Omental fat pad (tissue), 4 donors: ENCODE data around the gene CUEDC2. TPM values are rescaled to one million over a fixed set of nuclear protein-coding genes. Genes with fewer than 3 reads are reported as not detected.

Experiments used
- ATAC-seq: fragments of 150-250 bp; one replicate; pipeline ENCODE4 v1.9.1; 2016; ENCODE audit warnings: mild to moderate bottlenecking, moderate library complexity; ENCODE audit not compliant: low FRiP score
- DNase-seq: peaks from one replicate; pipeline ENCODE4 v3.0.0-alpha.2; 2019; ENCODE audit warnings: low spot score
- total RNA-seq, 4 donors: library from RNA; depleted of rRNA; stranded (reverse); fragments of >200 nt; gene quantifications; one replicate each; pipeline ENCODE4 v1.1.0, GENCODE V29; 2016
- TF ChIP-seq, protein P1 (sequence below), 3 donors: fragments of 450-650 bp; IDR thresholded peaks; one replicate each; pipeline ENCODE4 v1.5.1; 2016 to 2017; ENCODE audit warnings: antibody characterized with exemption in 3 of 3, mild to moderate bottlenecking in 3 of 3, moderate library complexity in 2 of 3

Gene CUEDC2, protein sequence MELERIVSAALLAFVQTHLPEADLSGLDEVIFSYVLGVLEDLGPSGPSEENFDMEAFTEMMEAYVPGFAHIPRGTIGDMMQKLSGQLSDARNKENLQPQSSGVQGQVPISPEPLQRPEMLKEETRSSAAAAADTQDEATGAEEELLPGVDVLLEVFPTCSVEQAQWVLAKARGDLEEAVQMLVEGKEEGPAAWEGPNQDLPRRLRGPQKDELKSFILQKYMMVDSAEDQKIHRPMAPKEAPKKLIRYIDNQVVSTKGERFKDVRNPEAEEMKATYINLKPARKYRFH
- 10 to 100 TPM; 41.1 to 51.6 (median 47.2) TPM for total RNA-seq

DNA sequence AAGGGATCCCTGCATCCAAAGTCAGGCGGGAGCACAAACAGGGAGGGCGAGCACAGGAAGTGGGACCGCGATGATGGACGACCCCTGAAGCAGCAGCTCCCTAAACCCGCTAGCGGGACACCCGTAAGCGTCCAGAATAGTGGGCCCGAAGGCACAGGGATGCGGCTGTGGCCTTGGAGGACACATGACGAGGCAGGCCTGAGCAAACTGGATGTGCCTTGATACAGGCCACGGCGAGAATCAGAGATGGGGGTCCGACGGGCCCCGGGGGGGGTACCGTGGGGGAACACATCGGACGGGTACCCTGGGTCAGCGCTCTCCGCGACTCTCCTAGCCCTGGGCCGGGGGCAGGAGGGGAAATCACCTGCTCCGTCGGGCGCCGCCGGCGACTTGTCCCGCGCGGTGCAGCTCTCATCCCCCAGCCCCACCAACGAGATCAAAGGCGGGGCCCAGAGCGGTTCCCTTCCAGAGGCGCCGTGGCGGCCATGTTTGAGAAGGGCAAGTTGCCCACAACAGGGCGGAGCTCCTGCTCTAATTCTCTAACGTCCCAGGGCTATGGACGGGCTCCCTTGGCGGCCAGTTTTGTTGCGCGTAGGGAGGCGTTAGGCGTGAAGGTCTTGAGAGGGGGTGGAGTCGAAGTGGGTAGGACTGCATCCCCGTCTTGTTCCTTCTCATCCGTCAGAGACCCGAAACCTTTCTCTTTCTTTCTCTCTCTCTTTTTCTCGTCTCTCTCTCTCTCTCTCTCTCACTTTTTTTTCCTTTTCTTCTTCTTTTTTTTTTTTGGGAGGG, at the start of gene CUEDC2:
Gene CUEDC2 (minus strand): TSS at position 413 of the 789 bp plus-strand sequence. CDS start 7,386 bp downstream, outside the sequence.
- TF ChIP-seq, protein P1, sequence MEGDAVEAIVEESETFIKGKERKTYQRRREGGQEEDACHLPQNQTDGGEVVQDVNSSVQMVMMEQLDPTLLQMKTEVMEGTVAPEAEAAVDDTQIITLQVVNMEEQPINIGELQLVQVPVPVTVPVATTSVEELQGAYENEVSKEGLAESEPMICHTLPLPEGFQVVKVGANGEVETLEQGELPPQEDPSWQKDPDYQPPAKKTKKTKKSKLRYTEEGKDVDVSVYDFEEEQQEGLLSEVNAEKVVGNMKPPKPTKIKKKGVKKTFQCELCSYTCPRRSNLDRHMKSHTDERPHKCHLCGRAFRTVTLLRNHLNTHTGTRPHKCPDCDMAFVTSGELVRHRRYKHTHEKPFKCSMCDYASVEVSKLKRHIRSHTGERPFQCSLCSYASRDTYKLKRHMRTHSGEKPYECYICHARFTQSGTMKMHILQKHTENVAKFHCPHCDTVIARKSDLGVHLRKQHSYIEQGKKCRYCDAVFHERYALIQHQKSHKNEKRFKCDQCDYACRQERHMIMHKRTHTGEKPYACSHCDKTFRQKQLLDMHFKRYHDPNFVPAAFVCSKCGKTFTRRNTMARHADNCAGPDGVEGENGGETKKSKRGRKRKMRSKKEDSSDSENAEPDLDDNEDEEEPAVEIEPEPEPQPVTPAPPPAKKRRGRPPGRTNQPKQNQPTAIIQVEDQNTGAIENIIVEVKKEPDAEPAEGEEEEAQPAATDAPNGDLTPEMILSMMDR (IDR thresholded peaks at IDR 0.05), result no peak
- DNase-seq, result peak; percentile 92
- peak; percentile 88 for ATAC-seq

DNA sequence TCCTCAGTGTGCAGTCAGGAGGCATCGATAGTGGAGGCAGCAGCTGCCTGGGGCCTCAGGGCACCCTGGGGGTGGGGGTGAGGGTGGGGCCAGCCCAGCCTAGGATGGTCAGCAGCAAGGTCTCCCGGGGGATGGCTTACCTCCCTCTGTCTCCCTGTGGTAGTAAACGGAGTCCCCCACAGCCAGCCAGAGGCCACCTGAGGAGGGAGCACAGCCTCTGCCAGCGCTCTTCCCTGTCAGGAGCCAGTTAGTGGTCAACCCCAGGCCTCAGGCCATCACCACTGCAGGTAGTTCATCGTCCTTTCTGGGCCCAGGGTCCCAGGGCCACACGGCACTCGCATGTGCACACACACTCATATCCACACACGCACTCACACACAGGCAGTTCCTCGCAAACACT, 48.0 kb upstream of the CUEDC2 start:
- ATAC-seq, result no peak
- TF ChIP-seq, protein P1 (IDR thresholded peaks at IDR 0.05), result no peak
- DNase-seq, result no peak

DNA sequence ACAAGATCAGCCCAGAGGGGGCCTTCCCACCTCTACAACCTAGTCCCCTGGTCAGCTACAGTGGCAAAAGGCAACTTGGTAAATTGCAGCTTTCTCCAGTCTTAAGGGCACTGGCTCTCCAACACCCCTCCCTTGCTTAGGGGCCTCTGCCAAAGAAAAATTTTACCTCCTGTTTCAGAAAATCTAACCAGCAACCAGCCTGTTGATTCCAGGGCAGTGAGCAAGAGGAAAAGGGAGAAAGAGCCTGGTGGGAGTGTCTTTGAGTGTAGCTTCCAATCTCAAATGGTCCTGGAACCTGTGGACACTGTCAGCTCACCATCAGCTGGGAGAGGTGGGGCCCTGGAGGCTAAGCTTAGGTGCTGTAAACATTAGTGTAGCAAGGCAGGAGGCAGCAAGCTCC, 47.3 kb upstream of the CUEDC2 start:
- DNase-seq (no peak), ATAC-seq (no peak)
- TF ChIP-seq, protein P1 (IDR thresholded peaks at IDR 0.05), result no peak

DNA sequence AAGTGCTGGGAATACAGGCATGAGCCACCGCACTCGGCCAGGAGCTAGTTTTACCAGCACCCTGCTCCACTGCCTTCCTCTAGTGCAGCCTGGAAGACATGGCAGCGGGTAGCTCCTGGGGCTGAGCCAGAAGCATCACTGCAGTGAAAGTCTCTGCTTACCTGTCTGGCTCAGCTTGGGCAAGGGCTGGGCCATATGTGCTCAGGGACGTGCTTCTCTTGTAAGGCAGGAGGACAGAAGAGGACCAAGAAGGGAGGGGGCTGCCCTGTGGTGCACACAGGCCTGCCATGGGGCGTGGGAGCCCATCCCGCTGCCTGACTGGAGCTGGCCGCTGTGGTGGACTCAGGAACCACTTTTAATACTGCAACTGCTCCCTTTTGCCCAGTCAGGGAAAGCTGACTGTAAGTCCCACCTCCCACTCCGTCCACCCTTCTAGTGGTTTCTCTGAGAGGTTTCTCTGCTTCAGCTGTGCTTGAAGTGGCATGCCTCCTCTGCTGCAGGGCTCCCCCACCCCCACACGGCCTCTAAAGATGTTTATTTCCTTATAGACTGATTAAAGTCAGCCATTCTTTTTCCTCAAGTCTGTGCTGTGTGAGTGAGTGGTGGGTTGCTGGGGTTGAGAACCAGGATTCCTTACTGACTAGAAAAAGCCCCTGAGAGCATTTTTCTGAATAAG, 44.2 kb upstream of the CUEDC2 start:
- TF ChIP-seq, protein P1 (IDR thresholded peaks at IDR 0.05), result no peak
- no peak for ATAC-seq
- no peak for DNase-seq

DNA sequence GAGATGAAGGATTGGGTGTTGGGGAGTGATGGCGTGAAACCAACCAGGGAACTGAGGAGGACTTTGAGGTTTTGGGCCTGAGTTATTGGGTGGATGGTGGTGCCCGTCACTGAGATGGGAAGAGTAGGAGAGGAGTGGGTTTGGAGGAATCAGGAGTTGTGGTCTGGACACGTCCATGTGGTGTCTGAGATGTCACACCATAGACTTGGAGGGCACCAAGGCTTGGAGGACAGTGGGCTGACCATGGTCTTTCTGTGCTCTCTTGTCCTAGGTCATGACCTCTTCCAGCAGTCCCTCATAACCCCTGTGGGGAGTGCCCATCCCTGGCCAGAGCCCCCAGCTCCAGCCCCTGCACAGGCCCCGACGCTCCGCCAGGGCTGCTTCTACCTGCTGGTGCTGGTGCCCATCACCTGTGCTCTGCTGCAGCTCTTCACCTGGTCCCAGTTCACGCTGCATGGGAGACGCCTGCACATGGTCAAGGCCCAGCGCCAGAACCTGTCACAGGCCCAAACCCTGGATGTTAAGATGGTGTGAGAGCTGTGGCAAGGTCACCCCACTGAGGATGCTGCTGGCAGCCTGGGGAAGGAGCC, 43.2 kb upstream of the CUEDC2 start:
- ATAC-seq, result no peak

More for the DNA sequence above, 43.2 kb upstream of the CUEDC2 start:
- DNase-seq, result no peak
- TF ChIP-seq, protein P1 (IDR thresholded peaks at IDR 0.05), result no peak
